NCI-H69 (cell line): ENCODE data around the gene CNTNAP2.

Source experiments
- DNase-seq: peaks from one replicate; lab custom pipeline; 2025; lab: John Stamatoyannopoulos, UW

Gene CNTNAP2

DNA sequence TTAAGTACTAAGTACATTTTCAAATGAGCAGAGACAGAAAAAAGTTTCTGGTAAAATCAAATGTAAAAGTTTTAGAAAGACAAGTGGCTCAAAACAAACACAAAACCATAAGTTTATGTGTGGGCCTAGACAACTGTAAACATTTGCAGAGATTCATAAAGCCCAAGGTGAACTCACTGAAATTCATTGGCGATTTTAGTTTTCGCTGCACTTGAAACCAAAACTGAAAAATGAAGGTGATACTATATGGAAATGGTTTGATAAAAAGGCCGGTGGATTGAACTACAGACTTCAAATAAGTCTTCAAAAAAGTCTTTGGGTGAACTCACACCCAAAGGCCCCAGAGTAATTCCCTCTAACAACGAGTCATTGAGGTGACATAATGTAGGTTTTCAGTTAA is 1289.0 kb downstream of the CNTNAP2 start:
- DNase-seq, result no peak

DNA sequence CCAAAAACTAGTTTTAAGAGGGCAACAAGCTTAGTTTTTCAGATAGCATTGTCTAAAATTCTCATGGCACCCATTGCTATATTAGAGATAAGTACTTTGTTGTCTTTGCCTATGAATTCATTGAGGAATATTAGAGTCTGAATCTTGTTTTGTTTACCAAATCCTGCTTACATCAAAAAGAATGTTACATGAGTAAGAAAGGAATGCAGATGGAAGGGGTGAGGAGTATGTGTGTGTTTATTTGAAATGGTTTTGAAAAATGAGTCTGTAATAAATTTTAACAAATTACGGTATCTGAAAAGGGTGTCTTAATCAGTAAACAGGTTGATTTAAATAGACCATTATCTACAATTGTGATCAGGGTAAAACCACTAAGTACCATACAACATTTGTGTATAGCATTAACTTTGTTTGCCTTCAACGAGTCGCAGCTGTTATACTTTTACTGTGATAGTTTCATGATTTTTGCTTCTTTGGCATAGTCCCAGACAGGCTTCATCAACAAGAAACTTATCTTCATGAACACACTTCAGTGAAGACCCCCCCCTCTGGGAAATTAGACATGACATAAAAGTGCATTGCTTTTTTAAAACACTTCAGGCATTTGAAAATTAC is 1290.0 kb downstream of the CNTNAP2 start:
- DNase-seq, result peak; percentile 56

DNA sequence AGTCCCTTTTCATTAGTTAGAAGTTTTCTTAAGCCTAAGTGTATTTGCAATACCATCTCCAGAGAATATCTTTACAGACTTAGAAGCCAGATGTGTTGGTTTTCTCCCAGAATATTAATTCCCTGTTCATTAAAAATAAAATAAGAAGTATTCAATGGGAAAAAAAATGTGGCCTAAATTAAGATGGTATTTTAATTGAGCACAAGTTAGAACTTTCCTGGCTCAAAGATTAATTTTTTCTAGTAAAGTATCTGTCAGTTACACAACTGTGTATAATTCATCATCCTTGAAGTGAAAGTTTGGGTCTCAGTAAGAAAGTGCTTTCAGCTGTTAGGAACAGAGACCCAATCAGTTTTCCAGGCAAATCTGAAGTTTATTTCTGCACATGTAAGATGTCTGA is 1294.5 kb downstream of the CNTNAP2 start:
- DNase-seq, result no peak

DNA sequence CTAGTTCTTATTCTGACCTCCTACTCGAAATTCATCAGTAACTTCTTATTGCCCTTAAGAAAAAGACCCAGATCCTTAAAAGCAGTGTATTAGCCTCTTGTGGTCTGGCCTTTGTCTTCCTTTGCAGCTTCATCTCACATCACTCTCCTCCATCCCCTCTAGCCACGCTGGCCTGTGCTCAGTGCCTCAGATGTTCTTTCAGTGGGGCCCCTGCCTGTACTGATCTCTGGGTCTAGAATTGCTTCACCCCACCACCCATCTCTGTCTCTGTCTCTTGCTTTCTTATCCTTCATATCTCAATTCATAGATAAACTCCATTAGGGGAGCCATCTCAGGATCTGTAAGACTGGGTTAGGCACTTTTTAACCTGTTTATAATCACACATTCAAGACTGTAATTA is 1295.5 kb downstream of the CNTNAP2 start:
- DNase-seq, result no peak

DNA sequence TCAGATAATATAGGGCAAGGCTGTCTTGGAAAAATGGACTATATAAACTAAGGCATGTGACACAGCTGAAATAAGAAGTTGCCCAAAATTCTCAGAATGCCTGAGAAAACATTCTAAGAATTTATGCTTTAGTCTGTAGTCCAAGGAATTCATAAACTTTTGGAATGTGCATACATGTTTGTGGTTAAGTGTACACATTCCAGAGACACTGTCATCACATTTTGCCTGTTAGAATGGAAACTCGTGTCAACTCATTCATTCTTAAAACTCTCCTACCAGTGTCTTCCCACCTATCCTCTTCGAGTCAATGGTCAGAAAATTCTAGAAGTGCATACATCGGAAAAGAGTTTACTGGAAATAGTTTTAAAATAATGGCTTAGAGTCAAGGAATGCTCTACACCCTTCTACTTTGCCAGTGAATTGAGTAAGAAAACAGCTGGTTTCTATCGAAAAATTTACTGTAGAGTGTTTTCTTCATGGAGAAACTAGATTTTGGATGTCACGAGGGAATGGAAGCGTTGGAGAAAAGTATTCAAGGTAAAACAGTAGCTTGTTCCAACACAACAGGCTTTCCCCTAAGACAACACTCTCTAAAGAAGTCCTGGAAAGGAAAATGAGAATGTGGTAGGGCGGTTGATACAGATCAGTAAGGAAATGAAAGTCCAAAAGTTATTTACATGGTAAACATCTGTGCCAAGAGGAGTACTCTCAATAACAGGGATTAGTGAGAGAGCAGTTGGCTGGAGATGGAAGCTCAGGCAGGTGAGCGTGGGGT is 1296.4 kb downstream of the CNTNAP2 start:
- no peak for DNase-seq

DNA sequence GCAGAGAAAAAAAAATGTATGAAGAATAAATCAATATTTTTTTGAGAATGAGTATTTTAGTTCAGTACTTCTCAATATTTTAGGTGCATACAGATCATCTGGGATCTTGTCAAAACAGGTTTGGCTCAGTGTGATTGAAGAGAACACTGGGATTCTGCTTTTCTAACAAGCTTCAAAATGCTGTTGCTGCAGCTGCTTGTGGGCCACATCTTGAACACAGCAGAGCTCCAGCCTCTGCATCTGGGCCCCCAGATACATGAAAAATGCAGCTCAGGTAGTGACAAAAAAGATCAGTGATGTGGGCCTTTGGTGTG is 1296.9 kb downstream of the CNTNAP2 start:
- DNase-seq, result no peak

DNA sequence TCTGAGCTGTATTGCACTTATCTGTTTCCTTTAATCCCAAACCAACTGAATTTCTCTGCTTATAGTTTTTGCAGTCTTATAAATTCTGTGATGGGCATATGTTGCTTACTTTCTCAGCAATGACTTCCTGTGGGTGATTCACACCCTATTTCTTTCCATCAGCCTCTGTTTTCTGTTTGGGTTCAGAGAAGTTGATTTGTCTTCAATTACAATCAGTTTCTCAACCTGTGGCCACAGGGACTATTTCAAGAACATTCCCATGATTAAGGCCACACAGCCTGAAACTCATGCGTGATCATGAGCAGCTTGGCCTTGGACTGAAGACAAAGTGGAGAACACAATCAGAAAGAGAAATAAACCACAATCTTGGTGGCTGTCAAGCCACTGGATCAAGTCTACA is 1299.4 kb downstream of the CNTNAP2 start:
- no peak for DNase-seq

DNA sequence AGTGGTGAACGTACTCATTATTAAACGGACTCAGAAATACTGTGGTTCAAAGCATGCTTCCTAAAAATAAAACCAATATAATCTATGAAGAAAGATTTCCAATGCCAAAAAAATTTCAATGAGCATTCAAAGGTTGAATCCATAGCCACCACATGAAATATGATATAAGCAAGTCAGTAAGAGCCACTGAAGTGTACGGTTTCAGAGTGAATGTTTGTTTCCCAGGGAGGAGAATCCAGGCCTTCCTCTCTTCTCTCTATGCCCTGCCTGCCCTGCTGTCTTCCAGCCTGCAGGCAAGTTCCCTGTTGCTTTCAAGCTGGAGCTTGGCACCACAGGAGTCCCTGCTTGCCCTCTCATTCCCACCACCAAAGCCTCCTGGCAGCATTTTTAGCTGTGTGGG is 1302.4 kb downstream of the CNTNAP2 start:
- DNase-seq, result peak; percentile 96

DNA sequence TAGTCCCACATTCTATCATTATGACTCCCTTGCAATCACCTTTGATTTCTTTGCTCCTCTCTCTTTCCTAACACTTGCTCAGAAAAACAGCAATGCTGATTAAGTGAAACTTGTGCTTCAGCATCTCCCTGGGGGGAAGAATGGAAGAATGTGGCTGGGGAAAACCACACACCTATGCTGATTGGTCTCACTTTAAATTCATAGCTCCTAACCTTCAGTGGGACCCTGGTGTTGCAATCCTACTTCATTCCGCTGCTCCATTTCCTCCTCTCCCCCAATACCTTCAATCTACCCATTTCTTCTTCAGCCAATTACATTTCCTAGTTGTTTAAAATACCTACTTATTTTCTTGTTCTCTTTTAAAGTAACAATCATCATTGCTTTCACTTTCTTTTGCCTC is 1307.3 kb downstream of the CNTNAP2 start:
- no peak for DNase-seq

DNA sequence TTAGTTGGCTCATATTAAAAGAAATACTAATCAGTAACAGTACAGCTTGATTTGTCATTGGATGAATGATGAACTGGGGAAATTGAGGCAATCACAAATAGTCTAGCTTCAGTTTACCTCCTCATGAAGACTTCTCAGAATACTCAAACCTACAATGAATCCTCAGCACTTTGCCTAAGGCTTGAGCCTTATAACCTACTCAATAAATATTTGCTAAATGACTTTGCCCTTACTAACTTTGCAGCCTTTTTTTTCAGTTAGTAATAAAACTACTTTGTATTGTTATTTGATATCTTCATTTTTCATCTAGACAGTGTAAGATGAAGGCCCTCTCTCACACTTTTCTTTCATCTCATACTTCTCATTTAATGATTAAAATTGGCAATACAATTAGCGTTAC is 1311.5 kb downstream of the CNTNAP2 start:
- DNase-seq, result no peak

DNA sequence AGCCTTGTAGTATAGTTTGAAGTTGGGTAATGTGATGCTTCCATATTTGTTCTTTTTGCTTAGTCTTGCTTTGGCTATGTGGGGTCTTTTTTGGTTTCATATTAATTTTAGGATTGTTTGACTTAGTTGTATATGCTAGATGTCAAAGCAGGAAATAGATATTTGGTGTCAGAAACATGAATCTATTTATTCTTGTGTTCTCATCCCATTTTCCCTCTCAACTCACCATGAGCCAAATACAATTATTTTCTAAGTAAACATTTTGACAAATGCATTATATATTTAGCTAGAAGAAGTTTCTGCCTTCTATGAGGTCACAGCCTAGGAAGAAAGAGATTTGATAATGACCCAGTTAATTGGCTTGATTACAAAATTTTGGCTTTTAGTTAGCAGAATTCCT is 1313.4 kb downstream of the CNTNAP2 start:
- DNase-seq, result no peak

DNA sequence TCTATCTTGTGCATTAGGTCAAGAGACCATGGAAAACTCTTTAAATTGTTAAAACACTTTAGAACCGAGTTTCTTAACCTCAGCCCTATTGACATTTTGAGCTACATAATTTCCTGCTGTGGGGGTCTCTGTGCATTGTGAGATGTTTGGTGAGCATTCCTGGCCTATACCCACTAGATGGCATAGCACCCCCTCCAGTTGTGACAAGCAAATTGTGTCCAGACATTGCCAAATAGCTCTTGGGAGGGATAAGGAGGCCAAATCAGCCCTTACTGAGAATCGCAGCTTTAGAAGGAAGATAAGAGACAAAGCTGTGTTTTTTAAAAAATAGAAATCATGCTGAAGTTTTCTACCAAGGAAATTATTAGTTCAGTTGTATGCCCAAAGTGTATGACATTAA is 1315.5 kb downstream of the CNTNAP2 start:
- peak; percentile 74 for DNase-seq

DNA sequence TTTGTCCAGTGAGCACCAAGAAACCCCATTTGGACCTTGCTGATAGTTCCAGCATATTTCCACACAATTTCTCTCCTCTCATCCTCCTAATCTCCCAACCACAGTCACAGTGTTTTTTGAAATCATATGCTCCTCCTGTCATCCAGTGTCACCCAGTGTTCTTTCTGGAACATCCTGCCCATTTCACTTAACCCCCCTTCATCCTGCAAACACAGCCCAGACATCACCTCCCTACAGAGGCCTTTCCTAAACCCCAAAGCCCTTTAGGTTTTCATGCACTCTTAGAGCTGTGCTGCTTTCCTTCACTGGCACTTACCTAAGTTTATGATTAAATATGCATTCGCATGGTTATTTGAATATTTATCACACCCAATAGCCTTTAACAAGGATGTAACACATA is 1316.0 kb downstream of the CNTNAP2 start:
- no peak for DNase-seq

DNA sequence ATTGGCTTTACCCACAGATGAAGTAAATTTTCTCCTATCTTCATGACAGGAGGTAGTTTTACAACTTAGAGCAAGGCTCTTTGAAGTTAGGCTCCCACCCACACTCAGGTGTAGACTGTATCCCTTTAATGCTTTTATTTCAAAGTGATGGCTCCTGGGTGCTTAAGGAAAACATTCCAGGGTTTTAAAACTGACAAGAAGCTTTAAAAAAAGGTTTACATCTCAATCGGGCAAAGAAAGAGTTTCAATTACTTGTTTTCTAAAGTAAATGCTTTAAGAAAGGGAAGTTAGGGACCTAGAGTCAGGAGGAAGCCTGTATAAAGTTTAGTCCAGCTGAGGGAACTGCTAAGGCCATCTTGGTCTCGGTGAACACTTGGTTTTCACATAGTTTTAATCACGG is 1320.1 kb downstream of the CNTNAP2 start:
- no peak for DNase-seq

DNA sequence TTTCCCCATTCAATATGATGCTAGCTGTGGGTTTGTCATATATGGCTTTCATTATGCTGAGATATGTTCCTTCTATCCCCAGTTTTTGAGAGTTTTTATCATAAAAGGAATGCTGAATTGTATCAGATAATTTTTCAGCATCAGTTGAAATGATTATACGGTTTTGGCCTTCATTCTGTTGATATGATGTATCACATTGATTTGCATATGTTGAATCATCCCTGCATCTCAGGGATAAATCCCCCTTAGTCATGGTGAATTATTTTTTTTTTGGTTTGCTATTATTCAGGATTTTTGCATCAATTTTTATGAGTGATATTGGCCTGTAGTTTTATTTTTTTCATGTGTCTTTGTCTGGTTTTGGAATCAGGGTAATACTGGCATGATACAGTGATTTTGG is 1321.6 kb downstream of the CNTNAP2 start:
- no peak for DNase-seq

DNA sequence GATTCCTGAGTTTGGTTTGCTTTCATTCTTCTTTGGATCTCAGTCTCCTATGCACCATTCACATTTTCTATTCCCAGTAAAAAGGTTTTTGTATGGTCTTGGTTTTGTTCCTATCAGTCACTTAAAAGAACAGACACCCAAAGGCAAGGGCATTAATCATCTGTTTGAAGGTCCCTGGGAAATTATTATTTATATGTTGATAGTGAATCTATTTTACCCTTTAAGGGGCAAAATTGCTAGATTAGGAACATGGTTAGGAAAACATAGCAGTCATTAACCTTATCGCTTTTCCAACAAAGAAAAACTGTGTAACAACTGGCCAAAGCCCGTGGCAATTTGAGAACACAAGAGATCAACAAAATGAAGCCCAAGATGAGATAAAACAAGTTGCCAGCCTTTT is 1327.3 kb downstream of the CNTNAP2 start:
- no peak for DNase-seq

DNA sequence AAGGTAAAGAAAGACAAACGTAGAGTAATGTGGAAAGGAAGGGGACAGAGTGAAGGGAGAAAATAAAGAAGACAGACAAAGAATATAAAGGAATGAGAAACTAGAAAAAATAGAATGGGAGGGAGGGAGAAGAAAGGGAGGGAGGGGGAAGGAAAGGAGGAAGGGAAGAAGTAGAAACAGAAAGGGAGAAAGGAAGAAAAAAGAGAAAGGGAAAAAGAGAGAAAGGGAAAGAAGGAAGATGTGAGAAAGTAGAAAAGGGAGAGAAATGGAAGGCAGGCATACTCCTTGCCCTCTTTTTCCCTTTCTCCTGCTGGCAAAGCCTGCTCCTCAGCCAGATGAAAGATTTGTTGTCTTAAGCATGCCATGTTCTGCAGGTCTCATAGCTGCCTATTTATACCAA is 1336.2 kb downstream of the CNTNAP2 start:
- DNase-seq, result no peak

DNA sequence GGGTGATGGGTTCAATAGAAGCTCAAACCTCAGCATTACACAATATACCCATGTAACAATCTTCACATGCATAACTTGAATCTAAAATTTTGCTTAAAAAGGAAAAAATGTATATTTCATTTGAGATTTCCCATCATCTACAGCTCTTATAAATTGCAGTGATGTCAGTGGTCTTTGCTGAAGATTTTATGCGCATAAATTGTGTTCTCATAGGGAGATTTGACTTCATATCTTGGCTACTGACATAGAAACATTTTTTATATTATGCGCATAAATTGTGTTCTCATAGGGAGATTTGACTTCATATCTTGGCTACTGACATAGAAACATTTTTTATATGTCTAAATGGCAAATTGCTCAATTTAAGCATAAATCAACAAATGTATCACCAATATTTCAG is 1348.6 kb downstream of the CNTNAP2 start:
- DNase-seq, result no peak

DNA sequence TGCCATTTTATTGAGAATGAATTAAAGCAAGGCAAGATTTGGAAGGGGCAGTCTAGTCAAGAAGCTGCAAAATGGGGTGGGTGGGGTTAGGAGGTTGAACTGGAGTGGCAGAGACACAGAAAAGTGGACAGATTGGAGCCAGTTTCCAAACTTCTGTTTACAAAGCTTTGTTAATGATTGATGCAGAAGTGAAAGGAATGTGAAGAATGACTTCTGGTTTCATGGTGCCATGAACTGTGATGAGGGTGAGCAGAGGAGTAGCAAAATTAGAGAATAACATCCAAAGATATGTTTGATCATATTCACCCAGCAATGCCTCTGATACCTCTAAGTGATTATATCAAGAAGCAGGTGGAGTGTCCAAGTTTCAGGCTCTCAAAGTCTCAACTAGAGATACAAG is 1356.0 kb downstream of the CNTNAP2 start:
- no peak for DNase-seq

DNA sequence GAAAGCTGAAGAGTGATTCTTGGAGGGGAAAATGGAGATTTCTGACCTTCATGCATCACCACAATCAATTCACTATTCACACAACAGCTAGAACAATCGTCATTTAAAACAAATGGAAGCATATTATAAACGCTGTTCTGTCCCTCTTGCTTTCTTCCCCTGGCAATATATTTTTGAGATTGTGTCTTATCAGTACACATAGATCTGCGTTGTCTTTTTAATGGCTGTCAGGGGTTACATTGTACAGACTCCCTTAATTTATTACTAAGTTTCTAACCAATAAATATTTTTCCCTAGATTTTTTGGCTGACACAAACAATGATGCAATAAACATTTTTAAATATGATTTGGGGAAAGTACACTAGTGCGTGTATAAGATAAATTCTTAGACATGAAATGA is 1358.3 kb downstream of the CNTNAP2 start:
- no peak for DNase-seq

DNA sequence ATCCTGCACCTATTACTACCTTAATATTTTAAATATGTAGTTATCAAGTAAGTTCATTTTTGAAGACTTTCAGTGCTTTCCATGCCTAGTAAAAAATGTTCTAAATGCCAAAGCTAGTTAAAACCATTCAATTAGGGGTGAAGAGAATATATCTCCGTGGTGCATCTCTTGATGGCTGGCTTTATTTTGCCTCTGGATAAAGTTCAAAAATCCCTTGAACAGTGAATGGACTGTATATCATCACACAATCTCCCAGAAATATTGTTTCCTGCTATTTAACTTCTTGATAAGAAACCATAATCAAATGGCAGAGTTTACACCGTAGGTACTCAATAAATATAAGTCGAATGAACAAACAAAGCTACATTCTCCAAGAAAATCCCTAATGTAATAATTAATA is 1360.9 kb downstream of the CNTNAP2 start:
- DNase-seq, result no peak

DNA sequence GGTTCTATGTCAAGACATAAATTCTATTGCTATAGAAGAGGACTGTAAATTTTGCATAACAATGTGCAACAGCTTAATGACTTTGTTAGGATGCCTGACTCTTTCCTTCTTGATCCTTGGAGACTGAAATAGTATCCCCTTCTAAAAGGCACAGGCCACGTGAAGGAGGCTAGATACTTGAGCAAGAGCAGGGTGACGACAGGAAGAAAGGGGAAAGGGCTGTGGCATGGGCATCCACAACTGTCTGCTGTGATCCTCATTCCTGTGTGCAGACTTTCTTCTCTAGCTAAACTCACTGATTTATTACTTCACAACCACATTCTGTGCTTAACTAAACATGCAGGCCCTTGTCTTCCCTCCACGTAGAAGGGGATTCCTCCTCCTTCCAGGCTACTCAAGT is 1362.2 kb downstream of the CNTNAP2 start:
- DNase-seq, result no peak

DNA sequence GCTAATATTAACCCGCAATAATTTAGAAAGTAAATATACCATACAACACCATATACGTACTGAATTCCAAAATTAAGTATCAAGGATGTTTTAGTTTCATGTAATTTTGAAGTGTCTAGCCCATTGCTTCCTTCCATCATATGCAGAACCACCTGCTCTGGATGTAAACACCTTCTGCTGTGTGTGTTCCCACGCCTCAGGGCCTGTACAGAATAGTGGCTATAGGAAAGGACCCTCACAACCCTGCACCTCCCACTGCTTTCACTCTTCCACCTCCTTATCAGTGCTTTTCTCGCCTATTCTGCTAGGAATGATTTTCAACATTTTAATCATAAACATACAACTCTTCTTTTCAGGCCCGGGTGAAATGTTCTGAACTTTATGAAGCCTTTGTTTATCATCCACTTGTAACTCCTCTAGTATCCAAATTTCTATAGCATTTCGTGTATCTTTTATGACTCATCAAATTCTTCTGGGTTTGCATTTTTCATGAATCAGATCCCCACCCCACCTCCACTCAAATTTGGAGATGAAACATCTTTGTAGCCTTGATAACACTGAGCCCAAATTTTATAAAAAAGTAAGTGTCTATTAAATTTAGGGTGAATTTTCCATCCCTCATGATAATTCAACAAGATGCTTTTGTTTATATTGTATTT is 1367.2 kb downstream of the CNTNAP2 start:
- DNase-seq, result peak; percentile 21
